NCI-H460 (cell line): ENCODE measurements around the gene FSIP2. TPM values are rescaled to one million over a fixed set of nuclear protein-coding genes. Genes with fewer than 3 reads are reported as not detected.

Source experiments
- DNase-seq: peaks from one replicate; pipeline ENCODE4 v3.0.0-alpha.2; 2016; ENCODE audit warnings: low read depth; ENCODE audit errors: extremely low read depth
- polyA plus RNA-seq: library from polyadenylated mRNA; depleted of rRNA; stranded (reverse); fragments of >200 nt; gene quantifications from 2 replicates; pipeline ENCODE4 v1.2.3, GENCODE V29; 2014; cell fraction: nucleus; rRNA removed
- total RNA-seq: library from RNA; depleted of rRNA; stranded (reverse); fragments of >200 nt; shearing (Covaris generic); gene quantifications from 2 replicates; pipeline ENCODE4 v1.2.3, GENCODE V29; 2014; rRNA removed

Gene FSIP2
- 0.05 TPM in 1 of 2 replicates, not detected in the other for total RNA-seq
- polyA plus RNA-seq, result not detected in 2 replicates

GRCh38 chr2:185738679-185739472 lies at the start of gene FSIP2:
TSS of gene FSIP2 (plus strand) at chr2:185738804. CDS start at chr2:185738895, 91 bp downstream.
- DNase-seq, result no peak

GRCh38 chr2:185689906-185690539 lies 48.6 kb upstream of the FSIP2 start:
- no peak for DNase-seq

GRCh38 chr2:185695711-185696235 lies 42.8 kb upstream of the FSIP2 start:
- no peak for DNase-seq

- no peak for DNase-seq
Observed at GRCh38 chr2:185700883-185701282, 37.7 kb upstream of the FSIP2 start.

GRCh38 chr2:185734658-185735057 lies 3.9 kb upstream of the FSIP2 start:
- no peak for DNase-seq

GRCh38 chr2:185736210-185736609 lies 2.4 kb upstream of the FSIP2 start:
- DNase-seq, result no peak

GRCh38 chr2:185745864-185746859 lies 7.6 kb downstream of the FSIP2 start:
- DNase-seq, result no peak

GRCh38 chr2:185757356-185757755 lies 18.8 kb downstream of the FSIP2 start:
- peak; percentile 6 for DNase-seq

- DNase-seq, result no peak
Observed at GRCh38 chr2:185771396-185771795, 32.8 kb downstream of the FSIP2 start.

- no peak for DNase-seq
Observed at GRCh38 chr2:185780890-185781289, 42.3 kb downstream of the FSIP2 start.

GRCh38 chr2:185782223-185782769 lies 43.7 kb downstream of the FSIP2 start:
- no peak for DNase-seq

GRCh38 chr2:185785156-185785555 lies 46.6 kb downstream of the FSIP2 start:
- no peak for DNase-seq

GRCh38 chr2:185785851-185786473 lies 47.4 kb downstream of the FSIP2 start:
- DNase-seq, result no peak

- DNase-seq, result no peak
Observed at GRCh38 chr2:185787227-185788145, 48.9 kb downstream of the FSIP2 start.

- DNase-seq, result no peak
Observed at GRCh38 chr2:185790361-185790760, 51.8 kb downstream of the FSIP2 start.

- no peak for DNase-seq
Observed at GRCh38 chr2:185793532-185794345, 55.1 kb downstream of the FSIP2 start.

GRCh38 chr2:185796758-185797157 lies 58.2 kb downstream of the FSIP2 start:
- no peak for DNase-seq

- DNase-seq, result no peak
Observed at GRCh38 chr2:185802926-185803325, 64.3 kb downstream of the FSIP2 start.
